Astrocyte (in vitro differentiated cells and primary cell): ENCODE data around the gene AP3S2. TPM values are rescaled to one million over a fixed set of nuclear protein-coding genes. Genes with fewer than 3 reads are reported as not detected.
"Not testable (repeated sequence)": the region's sequence is repeated elsewhere in the genome, so short reads cannot be mapped to it uniquely, and the experiment has no call there.

ENCODE experiments used
- DNase-seq: peaks from one replicate; pipeline ENCODE4 v3.0.0-alpha.2; 2010; ENCODE audit warnings: low read depth
- FAIRE-seq: peaks from 2 replicates; lab custom pipeline; 2011; peaks lifted over from hg19 to GRCh38; lab: Jason Lieb, UNC
- H2AFZ ChIP-seq: 2 replicates; pipeline ENCODE4 v1.6.0; 2012; ENCODE audit warnings: low read depth, low read length, inconsistent platforms
- H3K27ac ChIP-seq: 2 replicates; pipeline ENCODE4 v1.5.1; 2011; ENCODE audit warnings: low read depth, low read length, inconsistent platforms
- H3K27me3 ChIP-seq: 2 replicates; pipeline ENCODE4 v1.6.0; 2011; ENCODE audit warnings: low read length, inconsistent platforms; ENCODE audit not compliant: insufficient read depth
- H3K36me3 ChIP-seq: 2 replicates; pipeline ENCODE4 v1.5.1; 2011; ENCODE audit warnings: low read length, inconsistent platforms; ENCODE audit not compliant: insufficient read depth
- H3K4me1 ChIP-seq: 2 replicates; pipeline ENCODE4 v1.5.1; 2011; ENCODE audit warnings: low read length, inconsistent platforms; ENCODE audit not compliant: insufficient read depth
- H3K4me2 ChIP-seq: 2 replicates; pipeline ENCODE4 v1.6.0; 2012; ENCODE audit warnings: low read length, inconsistent platforms
- H3K4me3 ChIP-seq: 2 replicates; pipeline ENCODE4 v1.5.1; 2011; ENCODE audit warnings: low read depth, mild to moderate bottlenecking, low read length, inconsistent platforms; ENCODE audit not compliant: insufficient read depth
- H3K79me2 ChIP-seq: 2 replicates; pipeline ENCODE4 v1.6.0; 2012; ENCODE audit warnings: mild to moderate bottlenecking, low read length, inconsistent platforms; ENCODE audit not compliant: insufficient read depth
- H3K9ac ChIP-seq: 2 replicates; pipeline ENCODE4 v1.6.0; 2012; ENCODE audit warnings: mild to moderate bottlenecking, low read length, inconsistent platforms
- H3K9me3 ChIP-seq: 2 replicates; pipeline ENCODE4 v1.5.1; 2012; ENCODE audit warnings: low read depth, mild to moderate bottlenecking, low read length, inconsistent platforms; ENCODE audit not compliant: insufficient read depth
- H4K20me1 ChIP-seq: 2 replicates; pipeline ENCODE4 v1.6.0; 2012; ENCODE audit warnings: low read length, inconsistent platforms; ENCODE audit not compliant: insufficient read depth
- H3K27ac Mint-ChIP-seq: one replicate; pipeline ENCODE4 v1.8.0; 2021; ENCODE audit warnings: mild to moderate bottlenecking, mixed read lengths; ENCODE audit not compliant: unreplicated experiment
- H3K27me3 Mint-ChIP-seq: one replicate; pipeline ENCODE4 v1.8.0; 2021; ENCODE audit warnings: low read depth, mixed read lengths; ENCODE audit not compliant: unreplicated experiment
- H3K36me3 Mint-ChIP-seq: one replicate; pipeline ENCODE4 v1.8.0; 2021; ENCODE audit warnings: low read depth, mixed read lengths; ENCODE audit not compliant: unreplicated experiment
- H3K4me1 Mint-ChIP-seq: one replicate; pipeline ENCODE4 v1.8.0; 2021; ENCODE audit warnings: low read depth, mixed read lengths; ENCODE audit not compliant: unreplicated experiment
- H3K4me3 Mint-ChIP-seq: one replicate; pipeline ENCODE4 v1.8.0; 2021; ENCODE audit warnings: mild to moderate bottlenecking, moderate library complexity, mixed read lengths; ENCODE audit not compliant: unreplicated experiment
- H3K9me3 Mint-ChIP-seq: one replicate; pipeline ENCODE4 v1.8.0; 2021; ENCODE audit warnings: mild to moderate bottlenecking, mixed read lengths; ENCODE audit not compliant: unreplicated experiment
- CTCF ChIP-seq: IDR thresholded peaks from 2 replicates; pipeline ENCODE4 v1.5.1; 2011; ENCODE audit warnings: low read depth, mild to moderate bottlenecking, inconsistent platforms, low read length, moderate library complexity; ENCODE audit not compliant: insufficient read depth
- EZH2 ChIP-seq: IDR thresholded peaks from 2 replicates; pipeline ENCODE4 v1.6.1; 2012; ENCODE audit warnings: mild to moderate bottlenecking, low read length, inconsistent platforms; ENCODE audit not compliant: insufficient read depth
- total RNA-seq: library from RNA; stranded (reverse); gene quantifications from 2 replicates; pipeline ENCODE4 v1.2.1, GENCODE V29; 2021

Gene AP3S2
- total RNA-seq, 1 donor from 2014 or later, result 41.2 TPM

- no peak overlapping the region for H3K4me2 ChIP-seq
- FAIRE-seq (no peak), DNase-seq (no peak)
- H3K27me3 Mint-ChIP-seq, result peaks cover 18% of the 10 kb centered on the region
- no peak overlapping the region for H2AFZ ChIP-seq
- TF ChIP-seq CTCF, result no peak
- TF ChIP-seq EZH2, result no peak
- no peaks in the 10 kb centered on the region for H3K79me2 ChIP-seq
- no peak overlapping the region for H3K27ac Mint-ChIP-seq
- H3K27me3 ChIP-seq, result no peaks in the 10 kb centered on the region
- peaks cover 10% of the 10 kb centered on the region for H3K4me1 ChIP-seq
- H3K4me3 ChIP-seq, result no peak overlapping the region
- H3K36me3 ChIP-seq, result peaks cover 29% of the 10 kb centered on the region
- no peak overlapping the region for H3K9ac ChIP-seq
- peaks cover 3% of the 10 kb centered on the region for H4K20me1 ChIP-seq
- H3K4me3 Mint-ChIP-seq, result no peak overlapping the region
- no peaks in the 10 kb centered on the region for H3K9me3 ChIP-seq
- H3K4me1 Mint-ChIP-seq, result peaks cover 3% of the 10 kb centered on the region
- peaks cover 8% of the 10 kb centered on the region for H3K9me3 Mint-ChIP-seq
- no peak overlapping the region for H3K27ac ChIP-seq
- H3K36me3 Mint-ChIP-seq, result no peaks in the 10 kb centered on the region
These were observed 103.1 kb downstream of the AP3S2 start for GRCh38 chr15:89790661-89791060.

- Histone ChIP-seq H3K36me3 (peaks cover 29% of the 10 kb centered on the region), H3K27me3 (no peaks in the 10 kb centered on the region), H4K20me1 (peaks cover 3% of the 10 kb centered on the region), H3K79me2 (no peaks in the 10 kb centered on the region), H3K9ac (no peak overlapping the region), H3K9me3 (no peaks in the 10 kb centered on the region), H3K27ac (no peak overlapping the region), H3K4me1 (peaks cover 7% of the 10 kb centered on the region), H3K4me2 (no peak overlapping the region), H3K4me3 (no peak overlapping the region), H2AFZ (no peak overlapping the region)
- Mint-ChIP-seq H3K27ac (peak overlapping the region; percentile 77), H3K4me3 (no peak overlapping the region), H3K36me3 (no peaks in the 10 kb centered on the region), H3K4me1 (peaks cover 3% of the 10 kb centered on the region), H3K9me3 (peaks cover 12% of the 10 kb centered on the region), H3K27me3 (peaks cover 18% of the 10 kb centered on the region)
- no peak for TF ChIP-seq EZH2
- no peak for TF ChIP-seq CTCF
- DNase-seq, result no peak
- no peak for FAIRE-seq
These were observed 103.6 kb downstream of the AP3S2 start for GRCh38 chr15:89790206-89790605.

GRCh38 chr15:89788585-89788984 lies 105.2 kb downstream of the AP3S2 start:
- not testable (repeated sequence) for H2AFZ ChIP-seq, H3K9me3 ChIP-seq, H3K4me3 ChIP-seq, H3K4me2 ChIP-seq, H3K4me1 ChIP-seq, H3K4me1 Mint-ChIP-seq, H3K79me2 ChIP-seq, H3K4me3 Mint-ChIP-seq, H3K27me3 ChIP-seq, DNase-seq, H3K27ac ChIP-seq, H3K36me3 Mint-ChIP-seq, H3K27ac Mint-ChIP-seq, H4K20me1 ChIP-seq, H3K9ac ChIP-seq, FAIRE-seq
- H3K9me3 Mint-ChIP-seq, result peaks cover 12% of the 10 kb centered on the region
- peaks cover 29% of the 10 kb centered on the region for H3K36me3 ChIP-seq
- H3K27me3 Mint-ChIP-seq, result peaks cover 16% of the 10 kb centered on the region
